Fibroblast of lung (primary cell): ENCODE results near the gene KRTAP6-2.

ENCODE experiments used
- EZH2 ChIP-seq: IDR thresholded peaks from 2 replicates; pipeline ENCODE4 v1.5.1; 2012; ENCODE audit warnings: low read length, control low read depth, mild to moderate bottlenecking; ENCODE audit errors: missing control alignments
- TF ChIP-seq, protein P1 (sequence below), 2 donors: IDR thresholded peaks in 1 of 2; conservative IDR thresholded peaks in 1 of 2; 1 replicate in 1 of 2; 2 replicates in 1 of 2; pipeline ENCODE4 v1.5.1; 2011 to 2012; ENCODE audit warnings: low read length in 2 of 2, control low read depth in 1 of 2, inconsistent platforms in 1 of 2, low read depth in 1 of 2, mild to moderate bottlenecking in 1 of 2

DNA sequence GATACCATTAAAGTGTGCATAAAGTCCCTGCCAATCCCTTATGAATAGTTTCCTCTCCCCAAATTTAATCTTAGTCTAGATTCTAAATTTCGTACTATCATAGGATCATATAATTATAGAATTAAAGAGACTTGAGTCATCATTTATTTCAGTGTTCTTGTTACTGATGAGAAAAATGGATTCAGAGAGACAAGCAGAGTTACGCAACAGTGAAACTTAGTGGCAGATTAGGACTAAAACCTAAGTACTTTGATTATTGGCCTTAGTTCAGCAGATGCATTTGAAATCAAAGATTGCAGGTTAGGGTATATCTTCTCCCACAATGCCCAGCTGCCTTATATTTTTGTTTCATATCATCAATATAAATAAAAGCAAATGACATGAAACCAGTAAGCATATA, 36.7 kb downstream of the KRTAP6-2 start:
- TF ChIP-seq, protein P1, sequence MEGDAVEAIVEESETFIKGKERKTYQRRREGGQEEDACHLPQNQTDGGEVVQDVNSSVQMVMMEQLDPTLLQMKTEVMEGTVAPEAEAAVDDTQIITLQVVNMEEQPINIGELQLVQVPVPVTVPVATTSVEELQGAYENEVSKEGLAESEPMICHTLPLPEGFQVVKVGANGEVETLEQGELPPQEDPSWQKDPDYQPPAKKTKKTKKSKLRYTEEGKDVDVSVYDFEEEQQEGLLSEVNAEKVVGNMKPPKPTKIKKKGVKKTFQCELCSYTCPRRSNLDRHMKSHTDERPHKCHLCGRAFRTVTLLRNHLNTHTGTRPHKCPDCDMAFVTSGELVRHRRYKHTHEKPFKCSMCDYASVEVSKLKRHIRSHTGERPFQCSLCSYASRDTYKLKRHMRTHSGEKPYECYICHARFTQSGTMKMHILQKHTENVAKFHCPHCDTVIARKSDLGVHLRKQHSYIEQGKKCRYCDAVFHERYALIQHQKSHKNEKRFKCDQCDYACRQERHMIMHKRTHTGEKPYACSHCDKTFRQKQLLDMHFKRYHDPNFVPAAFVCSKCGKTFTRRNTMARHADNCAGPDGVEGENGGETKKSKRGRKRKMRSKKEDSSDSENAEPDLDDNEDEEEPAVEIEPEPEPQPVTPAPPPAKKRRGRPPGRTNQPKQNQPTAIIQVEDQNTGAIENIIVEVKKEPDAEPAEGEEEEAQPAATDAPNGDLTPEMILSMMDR (conservative IDR thresholded peaks at IDR 0.05 in 1 of 2, IDR thresholded peaks at IDR 0.05 in 1 of 2; ENCODE audit: low read depth in 1 of 2, low read length in 2 of 2): no peak
- no peak for TF ChIP-seq EZH2
